Measurements from ENCODE around the gene SLC39A8. TPM values are rescaled to one million over a fixed set of nuclear protein-coding genes. Genes with fewer than 3 reads are reported as not detected.

SLC39A8 gene
- total RNA-seq, 4 donors from 2014 or later: 9.3 to 238 (median 147) TPM

DNA sequence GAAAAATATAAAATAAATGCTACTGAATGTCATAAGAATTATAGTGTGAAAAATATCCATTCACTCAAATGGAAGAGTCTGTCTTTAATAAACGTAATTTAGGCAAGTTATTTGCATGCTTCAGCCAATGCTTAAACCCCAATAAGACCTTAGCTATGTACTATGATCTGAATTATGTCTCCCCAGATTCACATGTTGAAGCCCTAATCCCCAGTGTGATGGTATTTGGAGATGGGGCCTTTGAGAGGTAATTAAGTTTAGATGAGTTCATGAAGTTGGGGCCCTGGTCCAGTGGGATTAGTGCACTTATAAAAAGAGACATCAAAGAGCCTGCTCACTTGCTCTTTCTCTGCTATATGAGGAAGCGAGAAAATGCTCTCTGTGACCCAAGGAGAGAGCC lies 28.7 kb downstream of the SLC39A8 start:
- ATAC-seq (ENCODE audit: low FRiP score) (no peak), DNase-seq (ENCODE audit: low spot score) (no peak)
- TF ChIP-seq, protein P1, sequence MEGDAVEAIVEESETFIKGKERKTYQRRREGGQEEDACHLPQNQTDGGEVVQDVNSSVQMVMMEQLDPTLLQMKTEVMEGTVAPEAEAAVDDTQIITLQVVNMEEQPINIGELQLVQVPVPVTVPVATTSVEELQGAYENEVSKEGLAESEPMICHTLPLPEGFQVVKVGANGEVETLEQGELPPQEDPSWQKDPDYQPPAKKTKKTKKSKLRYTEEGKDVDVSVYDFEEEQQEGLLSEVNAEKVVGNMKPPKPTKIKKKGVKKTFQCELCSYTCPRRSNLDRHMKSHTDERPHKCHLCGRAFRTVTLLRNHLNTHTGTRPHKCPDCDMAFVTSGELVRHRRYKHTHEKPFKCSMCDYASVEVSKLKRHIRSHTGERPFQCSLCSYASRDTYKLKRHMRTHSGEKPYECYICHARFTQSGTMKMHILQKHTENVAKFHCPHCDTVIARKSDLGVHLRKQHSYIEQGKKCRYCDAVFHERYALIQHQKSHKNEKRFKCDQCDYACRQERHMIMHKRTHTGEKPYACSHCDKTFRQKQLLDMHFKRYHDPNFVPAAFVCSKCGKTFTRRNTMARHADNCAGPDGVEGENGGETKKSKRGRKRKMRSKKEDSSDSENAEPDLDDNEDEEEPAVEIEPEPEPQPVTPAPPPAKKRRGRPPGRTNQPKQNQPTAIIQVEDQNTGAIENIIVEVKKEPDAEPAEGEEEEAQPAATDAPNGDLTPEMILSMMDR (IDR thresholded peaks at IDR 0.05): no peak

GRCh38 chr4:102315532-102315931 lies 29.8 kb downstream of the SLC39A8 start:
- no peak for ATAC-seq (ENCODE audit: low FRiP score)
- no peak for DNase-seq (ENCODE audit: low spot score)
- TF ChIP-seq, protein P1 (IDR thresholded peaks at IDR 0.05): no peak

DNA sequence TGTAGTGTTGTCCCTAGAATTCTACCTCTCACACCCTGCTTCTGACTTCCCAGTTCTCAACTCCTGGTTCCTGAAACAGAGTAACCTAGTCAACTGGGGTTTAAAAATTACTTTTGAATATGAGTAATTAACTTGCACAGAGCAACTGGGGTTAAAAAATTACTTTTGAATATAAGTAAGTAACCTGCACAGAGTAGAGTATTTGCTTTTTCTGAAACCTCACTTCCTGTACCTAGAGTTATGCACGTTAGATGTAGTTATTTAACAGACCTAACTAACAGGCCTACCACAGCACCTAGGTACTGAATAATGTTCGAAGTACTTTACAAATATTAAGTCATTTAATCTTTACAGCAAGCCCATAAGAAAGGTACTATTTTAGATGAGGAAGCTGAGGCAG lies 32.9 kb downstream of the SLC39A8 start:
- no peak for DNase-seq (ENCODE audit: low spot score)
- TF ChIP-seq, protein P1 (IDR thresholded peaks at IDR 0.05): no peak
- no peak for ATAC-seq (ENCODE audit: low FRiP score)

DNA sequence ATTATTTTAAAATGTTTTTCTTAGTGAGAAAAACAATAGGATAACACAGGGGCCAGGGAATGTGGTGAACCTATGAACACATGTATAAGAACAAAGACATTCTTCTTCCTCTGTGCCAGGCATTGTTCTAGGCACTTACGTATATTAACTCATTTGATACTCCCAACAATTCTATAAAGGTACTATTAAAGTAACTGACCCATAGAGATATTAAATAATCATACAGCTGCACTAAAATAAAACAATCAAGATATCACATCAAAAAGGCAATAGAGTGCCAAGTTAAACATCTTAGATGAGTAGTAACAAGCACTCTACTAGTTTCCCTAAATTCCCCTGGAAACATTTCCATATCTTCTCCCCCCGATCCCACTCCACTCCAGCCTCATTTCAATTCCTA lies 33.4 kb downstream of the SLC39A8 start:
- DNase-seq (ENCODE audit: low spot score) (no peak), ATAC-seq (ENCODE audit: low FRiP score) (no peak)
- TF ChIP-seq, protein P1 (IDR thresholded peaks at IDR 0.05): no peak

DNA sequence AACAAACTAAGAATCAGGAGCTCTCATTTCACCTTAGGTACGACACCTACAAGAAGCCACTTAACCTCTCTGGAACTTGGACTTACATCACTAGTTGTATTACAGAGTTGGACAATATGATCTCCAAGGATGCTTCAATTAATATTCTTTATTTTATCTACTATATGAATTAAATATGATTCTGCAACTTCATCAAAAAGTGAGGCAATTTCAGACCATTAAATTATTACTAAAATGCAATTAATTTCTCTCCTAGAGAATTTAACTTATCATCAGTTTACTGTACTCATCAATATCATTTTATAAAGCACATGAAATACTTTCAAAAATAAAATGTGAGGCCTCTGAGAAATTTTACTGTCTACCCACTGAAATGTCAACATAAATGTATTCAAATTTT lies 33.9 kb downstream of the SLC39A8 start:
- DNase-seq (ENCODE audit: low spot score): no peak
- no peak for ATAC-seq (ENCODE audit: low FRiP score)
- TF ChIP-seq, protein P1 (IDR thresholded peaks at IDR 0.05): no peak

DNA sequence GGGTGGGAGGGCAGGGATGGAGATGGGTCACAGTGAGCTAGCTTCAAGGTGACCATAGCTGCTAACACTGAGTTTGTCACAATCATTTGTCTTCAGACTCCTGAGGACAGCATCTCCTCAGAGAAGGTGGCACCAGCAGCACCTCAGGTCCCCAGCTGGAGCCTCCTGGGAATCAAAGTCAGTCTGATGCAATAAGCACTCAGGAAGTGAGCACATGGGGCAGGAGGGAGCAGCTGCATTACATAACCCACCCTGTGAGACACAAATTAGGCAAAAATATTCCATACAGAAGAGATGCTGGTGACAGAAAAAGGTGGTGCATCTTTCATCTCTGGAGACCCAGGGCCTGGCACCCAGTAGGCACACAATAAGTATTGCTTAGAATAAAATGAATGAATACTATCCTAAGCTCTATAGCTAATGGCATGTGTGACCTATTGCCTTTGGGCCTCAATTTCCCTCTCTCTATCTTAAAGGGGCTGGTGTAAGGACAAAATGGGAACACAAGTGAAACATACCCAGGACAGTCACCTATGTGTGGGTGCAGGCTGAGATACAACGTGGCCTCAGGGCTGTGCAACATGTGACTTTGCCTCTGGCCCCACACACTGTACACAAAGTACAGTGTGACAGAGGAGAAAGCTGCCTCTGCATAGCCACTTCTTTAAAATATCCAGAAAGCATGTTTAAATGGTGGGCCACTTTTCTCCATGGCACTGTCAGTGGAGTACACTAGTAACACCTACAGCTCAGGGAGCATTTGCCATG lies 37.1 kb downstream of the SLC39A8 start:
- no peak for DNase-seq (ENCODE audit: low spot score)
- ATAC-seq (ENCODE audit: low FRiP score): no peak
- TF ChIP-seq, protein P1 (IDR thresholded peaks at IDR 0.05): no peak

DNA sequence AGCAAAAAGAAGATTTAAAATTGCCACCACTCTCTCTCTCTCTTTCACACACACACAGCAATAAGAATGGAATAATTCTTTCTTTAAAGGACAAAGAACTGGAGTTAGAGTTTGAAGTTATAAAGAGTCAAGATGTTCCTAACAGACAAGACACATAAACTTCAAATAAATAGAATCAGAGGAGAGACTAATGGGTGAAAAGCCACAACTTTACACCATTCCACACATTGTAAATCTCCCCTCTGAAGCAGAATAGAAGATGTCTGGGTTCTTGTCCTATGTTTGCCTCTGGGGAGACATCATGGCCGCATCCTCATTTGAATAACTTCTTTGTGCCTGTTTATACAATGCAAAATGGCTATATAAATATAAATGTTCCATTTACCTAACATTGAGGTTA lies 39.6 kb downstream of the SLC39A8 start:
- TF ChIP-seq, protein P1 (IDR thresholded peaks at IDR 0.05): no peak
- DNase-seq (ENCODE audit: low spot score) (no peak), ATAC-seq (ENCODE audit: low FRiP score) (no peak)
